WI38 (cell line): ENCODE data around the gene LYPD5.

Experiments used
- H3K4me3 ChIP-seq: 2 replicates; pipeline ENCODE4 v1.5.1; 2011; ENCODE audit warnings: low read depth, mild to moderate bottlenecking, control low read depth, low read length
- CTCF ChIP-seq: IDR thresholded peaks from 2 replicates; pipeline ENCODE4 v1.5.1; 2012; ENCODE audit warnings: low read depth, mild to moderate bottlenecking, control low read depth, low read length

LYPD5 gene

GRCh38 chr19:43749152-43749551 is 53.1 kb downstream of the LYPD5 start:
- no peak for TF ChIP-seq CTCF
- no peak overlapping the region for H3K4me3 ChIP-seq

- TF ChIP-seq CTCF: no peak
- H3K4me3 ChIP-seq: no peak overlapping the region
Measured at GRCh38 chr19:43748685-43749084, 53.6 kb downstream of the LYPD5 start.

- no peak overlapping the region for H3K4me3 ChIP-seq
- no peak for TF ChIP-seq CTCF
Measured at GRCh38 chr19:43748205-43748594, 54.0 kb downstream of the LYPD5 start.

- no peak overlapping the region for H3K4me3 ChIP-seq
- TF ChIP-seq CTCF: no peak
Measured at GRCh38 chr19:43747557-43748204, 54.6 kb downstream of the LYPD5 start.
